Activated CD8-positive, alpha-beta memory T cell treated with anti-CD3 and anti-CD28 coated beads, Interleukin-2, amount 50 U/mL, for 4 hours (primary cell): ENCODE data around the gene TBC1D14.
"Not testable (repeated sequence)": the region's sequence is repeated elsewhere in the genome, so short reads cannot be mapped to it uniquely, and the experiment has no call there.

Experiments
- DNase-seq: peaks from one replicate; pipeline ENCODE4 v3.0.0-alpha.2; 2020

The TBC1D14 gene

DNA sequence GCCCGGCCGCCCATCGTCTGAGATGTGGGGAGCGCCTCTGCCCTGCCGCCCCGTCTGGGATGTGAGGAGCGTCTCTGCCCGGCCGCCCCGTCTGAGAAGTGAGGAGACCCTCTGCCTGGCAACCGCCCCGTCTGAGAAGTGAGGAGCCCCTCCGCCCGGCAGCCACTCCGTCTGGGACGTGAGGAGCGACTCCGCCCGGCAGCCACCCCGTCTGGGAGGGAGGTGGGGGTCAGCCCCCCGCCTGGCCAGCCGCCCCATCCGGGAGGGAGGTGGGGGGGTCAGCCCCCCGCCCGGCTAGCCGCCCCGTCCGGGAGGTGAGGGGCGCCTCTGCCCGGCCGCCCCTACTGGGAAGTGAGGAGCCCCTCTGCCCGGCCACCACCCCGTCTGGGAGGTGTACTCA, 68.2 kb downstream of the TBC1D14 start:
- not testable (repeated sequence) for DNase-seq

DNA sequence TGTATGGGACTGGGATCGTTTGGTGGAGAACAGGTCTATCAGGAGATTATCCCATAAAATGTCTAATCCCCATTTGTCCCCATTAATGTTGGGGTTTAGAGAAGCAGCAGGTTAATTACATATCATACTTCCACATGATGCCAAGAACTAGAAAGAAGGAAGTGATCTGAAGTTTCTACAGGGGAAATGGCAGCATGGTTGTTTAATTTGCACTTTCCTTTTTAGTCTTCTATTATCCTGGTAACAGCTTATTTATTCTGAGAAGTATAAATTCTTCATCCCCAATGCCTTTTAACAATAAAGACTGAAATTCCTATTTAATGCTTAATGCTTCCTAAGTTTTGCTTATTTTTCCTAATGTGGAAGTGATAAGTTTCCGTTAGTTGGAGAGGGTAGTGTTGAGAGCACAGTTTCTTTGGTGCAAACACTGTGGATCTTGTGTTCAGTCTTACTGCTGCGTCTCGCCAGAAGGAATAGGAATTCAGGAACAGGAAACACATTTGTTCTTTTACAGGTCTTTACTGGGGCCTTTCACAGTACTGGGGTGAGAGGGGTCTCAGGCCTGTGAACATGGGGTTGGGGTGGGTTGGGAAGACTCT, 74.0 kb downstream of the TBC1D14 start:
- no peak for DNase-seq

DNA sequence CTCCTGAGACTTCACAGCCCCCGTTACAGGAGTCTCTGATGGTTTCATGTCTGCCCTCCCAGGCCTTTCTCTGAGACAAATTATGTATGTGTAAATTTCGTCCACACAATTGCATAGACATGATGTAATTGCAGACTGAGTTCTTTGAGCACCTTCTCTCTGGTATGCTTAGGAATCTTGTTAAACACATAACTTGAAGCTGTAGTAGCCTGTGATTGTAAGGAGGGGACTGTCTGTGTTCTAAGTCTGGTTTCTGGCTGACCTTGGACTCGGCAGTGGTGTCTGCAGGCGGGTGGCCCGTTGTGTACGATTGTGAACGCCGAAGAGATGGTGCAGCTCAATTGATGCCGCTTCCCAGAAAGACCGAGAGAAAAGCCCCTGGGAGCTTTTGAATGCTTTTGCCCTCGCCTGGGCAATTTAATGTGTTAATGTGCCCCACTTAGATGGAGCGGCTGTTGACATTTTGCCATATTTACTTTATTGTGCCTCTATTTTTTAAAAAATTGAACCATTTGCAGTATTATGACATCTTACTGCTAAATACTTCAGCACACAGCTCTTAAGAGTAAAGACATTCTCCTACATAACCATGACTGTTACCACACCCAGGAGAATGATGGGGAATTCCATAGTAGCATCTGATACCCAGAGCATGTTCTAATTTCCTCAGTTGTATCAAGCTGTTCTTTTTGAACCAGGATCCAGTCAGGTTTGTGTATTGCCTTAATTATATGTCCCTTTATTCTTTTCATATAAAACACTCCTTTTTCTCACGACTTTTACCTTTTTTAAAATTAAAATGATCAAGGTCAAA, 75.2 kb downstream of the TBC1D14 start:
- no peak for DNase-seq

DNA sequence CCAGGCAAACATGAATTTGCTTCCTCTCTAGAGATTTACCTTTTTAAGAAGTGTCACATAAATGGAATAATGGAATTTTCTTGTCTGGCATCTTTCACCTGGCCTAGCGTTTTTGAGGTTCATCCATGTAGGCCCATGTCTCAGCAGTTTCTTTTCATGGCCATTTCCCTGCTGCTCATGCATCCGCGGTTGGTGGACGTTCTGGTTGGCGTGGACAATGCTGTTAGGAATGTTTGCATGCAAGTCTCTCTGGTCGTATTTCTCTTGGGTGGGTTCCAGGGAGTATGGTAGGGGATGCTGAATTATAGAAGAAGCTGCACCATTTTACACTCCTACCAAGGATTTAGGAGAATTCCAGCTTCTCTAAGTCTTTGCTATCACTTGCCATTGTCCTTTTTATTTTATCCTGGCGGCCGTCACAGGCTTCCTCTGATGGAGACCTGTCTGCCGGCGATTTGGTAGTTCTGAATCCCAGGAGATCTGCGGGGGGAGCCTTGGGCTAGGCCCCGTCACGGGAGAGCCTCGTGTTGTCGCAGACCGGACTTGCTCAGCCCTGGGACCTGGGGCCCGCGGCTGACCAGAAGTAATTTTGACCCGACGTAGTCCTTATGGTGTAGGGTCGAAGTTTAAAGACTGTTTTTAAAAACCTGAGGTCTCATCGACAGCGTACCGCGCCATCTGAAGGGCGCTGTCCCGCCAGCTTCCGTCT, 76.6 kb downstream of the TBC1D14 start:
- DNase-seq = no peak

DNA sequence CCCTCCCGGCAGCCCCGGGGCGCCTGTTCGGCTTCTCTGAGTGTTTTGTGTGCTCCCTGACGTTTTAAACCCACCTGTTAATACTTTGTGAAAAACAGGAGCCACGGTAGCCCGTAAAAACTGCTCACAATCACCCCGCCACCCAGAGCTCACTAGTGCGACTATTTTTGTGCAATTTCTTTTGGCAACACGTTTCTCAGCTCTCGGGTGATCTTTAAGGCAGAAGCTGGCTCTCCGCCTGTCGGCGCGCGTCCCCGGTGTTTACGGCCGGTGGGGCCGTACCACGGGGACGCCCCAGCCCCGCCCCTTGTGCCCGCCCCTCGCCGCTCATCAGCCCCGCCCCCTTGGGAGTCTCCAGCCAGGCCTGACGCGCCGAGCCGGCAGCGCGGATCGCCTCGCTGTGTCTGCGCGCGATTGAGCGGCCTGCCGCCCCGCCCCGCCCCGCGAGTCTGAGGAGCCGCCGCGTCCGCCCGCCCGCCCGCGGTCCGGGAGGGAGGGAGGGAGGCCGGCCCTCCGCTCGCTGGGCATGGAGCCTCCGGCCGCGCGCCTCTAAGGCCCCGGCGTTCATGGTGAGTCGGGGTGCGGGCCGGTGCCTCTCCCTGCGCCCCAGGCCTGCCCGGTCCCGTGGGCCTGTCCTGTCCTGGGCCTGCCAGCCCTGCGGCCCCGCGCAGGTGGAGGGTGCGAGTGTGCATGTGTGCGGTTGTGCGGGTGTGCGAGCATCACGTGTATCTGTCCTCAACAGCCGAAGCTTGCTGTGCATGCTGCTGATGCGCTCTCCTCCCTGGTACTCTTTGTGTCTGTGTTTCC, 77.4 kb downstream of the TBC1D14 start:
- DNase-seq = peak; percentile 92

DNA sequence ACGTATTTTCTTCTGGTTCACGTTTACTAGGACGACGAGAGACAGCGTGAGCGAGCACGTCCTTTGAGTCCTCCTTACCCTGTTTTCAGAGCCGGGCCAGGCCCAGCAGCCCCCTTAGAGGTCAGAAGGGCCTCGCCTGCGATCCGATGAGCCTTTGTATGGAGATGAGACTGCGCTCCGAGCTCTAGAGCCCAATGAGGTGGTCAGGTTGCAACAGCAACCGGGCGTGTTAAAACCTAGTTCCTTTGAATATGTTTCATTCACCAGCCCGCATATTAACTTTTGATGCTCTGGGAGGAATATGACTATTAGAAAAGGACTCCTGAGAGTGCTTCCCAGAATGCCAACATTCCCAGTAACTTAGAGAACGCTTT, 77.9 kb downstream of the TBC1D14 start:
- DNase-seq = no peak

DNA sequence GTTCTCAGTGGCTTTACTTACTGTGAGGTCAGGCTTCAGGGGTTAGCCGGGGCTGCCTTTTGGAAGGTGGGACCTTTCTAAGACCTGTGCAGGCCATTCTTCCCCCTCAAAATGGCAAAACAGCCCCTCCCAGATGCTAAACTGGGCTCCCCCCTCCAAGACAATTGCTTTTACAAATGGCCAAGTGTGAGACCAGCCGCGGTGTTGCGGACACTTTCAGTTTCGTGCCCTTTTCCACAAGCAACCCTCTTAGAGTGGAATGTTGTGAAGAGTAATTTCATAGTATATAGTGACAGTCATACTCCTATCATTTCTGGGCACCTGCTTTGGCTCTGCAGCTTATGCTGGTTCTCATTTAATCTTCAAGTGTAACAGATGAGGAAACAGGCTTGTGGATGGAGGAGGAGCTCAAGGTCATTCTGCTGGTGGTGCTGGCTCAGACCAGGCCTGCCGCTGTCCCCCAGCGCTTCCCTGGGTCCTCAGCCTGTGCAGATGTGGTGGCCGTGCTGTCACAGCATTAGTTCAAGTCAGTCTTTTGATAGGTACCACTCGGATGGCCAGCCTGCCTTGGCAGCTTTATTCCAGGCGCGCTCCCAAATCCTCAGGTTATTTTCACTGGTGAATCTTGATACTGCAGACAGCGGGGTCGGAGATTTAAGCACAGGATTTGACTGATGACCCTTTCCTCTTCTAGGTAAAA, 78.5 kb downstream of the TBC1D14 start:
- no peak for DNase-seq

DNA sequence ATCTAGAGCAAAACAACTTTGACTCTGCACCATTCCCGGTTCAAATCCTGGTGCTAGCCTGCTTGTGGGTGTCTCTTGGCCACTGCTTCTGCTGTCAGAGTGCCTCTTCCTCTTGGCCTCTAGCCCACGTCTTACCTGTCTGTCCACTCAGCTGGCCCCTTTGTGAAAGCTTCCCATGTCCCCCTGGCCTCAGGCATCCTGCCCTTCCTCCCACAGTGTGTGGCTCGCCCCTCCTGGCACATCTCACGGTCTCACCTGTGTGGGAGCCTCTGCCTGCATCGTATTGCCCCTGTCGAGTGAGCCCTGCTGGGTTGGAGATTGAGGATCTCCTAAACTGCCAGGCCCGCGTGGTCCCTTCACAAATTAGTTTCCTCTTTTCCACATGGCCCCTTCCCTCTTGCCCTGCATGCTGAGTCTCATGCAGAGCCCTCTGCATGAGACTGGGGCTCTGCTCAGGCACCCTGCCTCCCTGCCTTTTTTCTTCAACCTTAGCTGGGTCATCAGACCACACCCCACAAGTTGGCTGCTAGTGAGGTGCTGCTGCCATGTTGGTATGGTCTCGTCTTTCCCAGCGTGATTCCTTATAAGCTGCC, 79.8 kb downstream of the TBC1D14 start:
- DNase-seq = no peak

DNA sequence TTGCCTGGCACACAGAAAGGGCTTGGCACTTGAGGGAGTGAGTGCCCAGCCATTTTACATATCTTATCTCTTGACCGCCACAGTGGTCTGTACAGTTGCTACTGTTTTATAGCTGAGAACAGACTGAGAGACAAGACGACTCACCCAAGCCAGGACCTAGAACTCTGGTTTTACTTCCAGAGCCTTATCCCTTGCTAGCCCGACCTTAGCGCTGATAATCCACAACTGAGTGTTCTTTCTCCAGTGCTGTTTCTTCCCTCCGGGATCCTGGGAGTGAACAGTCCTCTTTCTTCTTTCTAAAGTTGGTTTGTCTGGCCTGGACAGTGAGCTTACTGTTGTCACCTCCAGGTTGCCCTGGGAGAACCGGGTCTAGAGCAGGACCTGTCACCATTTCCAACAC, 81.0 kb downstream of the TBC1D14 start:
- DNase-seq = no peak

DNA sequence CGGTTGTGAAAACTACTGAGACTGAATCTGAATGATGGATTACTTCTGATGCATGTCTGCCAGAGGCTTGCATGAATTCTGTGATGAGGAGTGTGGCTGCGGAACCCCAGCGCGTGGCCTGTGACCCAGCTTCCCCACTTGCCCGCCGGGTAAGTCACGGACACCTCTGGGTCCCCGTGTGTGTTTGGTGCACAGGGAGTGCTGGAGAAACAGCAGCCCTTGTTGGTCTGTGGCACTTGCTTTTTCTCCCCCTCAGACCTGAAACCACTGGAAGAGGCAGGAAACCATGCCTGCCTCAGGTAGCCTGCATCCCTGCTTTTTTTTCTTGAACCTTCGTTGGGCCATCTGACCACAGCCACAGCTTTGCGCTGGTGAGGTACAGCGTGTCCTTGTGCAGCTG, 81.6 kb downstream of the TBC1D14 start:
- no peak for DNase-seq

DNA sequence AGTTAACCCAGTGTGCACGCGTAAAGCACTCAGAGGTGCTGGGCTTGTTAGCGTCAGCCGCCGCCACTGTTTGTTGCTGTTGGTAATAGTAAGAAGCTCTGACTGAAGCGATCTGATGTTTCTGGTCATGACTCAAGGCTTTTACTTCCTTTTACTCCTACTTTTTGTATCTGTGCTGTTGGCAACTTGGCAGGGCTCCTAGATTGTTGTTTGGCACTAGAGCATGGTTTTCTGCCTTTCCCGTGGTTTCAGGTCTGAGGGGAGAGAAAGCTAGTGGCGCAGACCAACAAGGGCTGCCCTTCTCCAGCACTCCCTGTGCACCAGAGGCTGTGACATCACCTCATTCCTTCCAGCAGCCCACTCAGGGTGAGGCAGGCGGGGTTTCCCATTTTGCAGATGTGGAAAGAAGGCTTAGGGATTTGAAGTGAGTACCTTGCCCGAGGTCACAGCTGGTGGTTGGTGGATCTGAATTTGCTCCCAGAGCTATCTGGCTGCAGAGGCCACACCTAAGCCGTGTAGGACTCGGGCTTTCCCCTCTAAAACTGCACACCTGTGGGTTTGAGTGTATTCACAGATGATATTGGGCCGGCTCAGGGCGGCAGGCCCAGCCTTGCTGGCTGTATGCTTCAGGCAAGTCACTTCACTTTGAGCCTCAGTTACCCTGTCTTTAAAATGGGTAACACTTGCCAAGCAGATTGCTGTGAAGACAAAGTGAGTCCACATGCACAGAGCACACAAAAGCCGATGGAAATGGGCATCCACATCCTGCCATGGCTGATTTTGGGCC, 82.3 kb downstream of the TBC1D14 start:
- no peak for DNase-seq

DNA sequence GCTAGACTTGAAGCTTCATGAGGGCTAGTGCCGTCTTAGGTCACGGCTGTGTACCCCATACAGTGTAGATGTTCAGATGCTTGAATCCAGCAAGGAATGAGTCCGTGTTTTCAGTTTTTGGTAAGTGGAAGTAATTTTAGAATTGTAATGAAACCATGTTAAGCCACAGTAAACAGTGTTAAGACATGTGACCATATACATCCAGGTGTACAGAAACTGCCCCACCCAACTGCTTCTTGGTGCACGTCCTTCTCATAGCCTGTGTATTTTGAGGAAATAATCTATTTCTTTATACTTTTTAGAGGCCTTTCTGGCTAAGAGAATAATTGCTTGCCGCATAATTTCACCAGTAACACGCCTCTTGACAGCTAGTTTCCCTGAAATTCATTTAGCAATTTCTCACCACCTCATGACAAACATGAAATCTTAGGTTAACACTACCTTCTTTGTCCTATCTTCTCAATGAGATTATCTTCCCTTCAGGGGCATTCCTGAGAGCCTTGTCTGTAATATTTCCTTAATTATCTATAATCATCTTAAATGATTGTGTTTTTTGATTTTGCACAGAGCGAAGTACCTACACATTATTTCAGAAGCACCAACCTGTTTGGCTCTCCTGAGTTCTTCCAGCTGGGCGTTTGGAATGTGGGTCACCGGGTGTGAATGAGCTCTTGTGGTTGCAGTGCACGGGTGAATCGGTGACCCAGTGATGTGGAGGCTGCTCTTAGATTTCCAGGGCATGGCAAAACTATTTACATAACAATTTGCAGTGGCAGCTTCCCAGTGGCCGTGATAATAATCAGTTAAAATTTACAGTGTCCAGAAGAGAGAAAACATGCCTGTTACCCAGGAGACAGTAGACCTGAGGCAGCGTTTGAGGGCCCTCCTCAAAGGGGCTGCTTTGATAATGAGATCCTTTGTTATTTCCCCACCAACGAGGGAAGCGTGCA, 83.4 kb downstream of the TBC1D14 start:
- no peak for DNase-seq

DNA sequence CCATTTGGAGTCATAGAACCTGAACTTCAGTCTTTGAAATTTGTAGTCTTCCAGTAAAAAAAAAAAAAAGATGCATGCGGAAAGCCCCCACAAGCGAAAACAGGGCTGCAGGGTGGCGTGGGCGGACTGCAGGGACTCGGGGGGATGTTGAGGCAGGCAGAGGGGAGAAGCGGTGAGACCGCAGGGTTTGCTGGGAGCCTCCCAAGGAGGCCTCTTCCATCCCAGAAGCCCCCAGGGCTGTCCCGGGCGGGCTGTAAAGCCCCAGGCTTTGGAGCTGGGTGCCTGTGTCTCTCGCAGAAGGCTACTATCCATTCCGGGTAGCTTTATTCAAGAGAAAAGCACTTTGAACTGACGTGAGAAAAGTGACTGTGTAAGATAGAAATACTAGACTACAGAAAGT, 86.9 kb downstream of the TBC1D14 start:
- DNase-seq = no peak

DNA sequence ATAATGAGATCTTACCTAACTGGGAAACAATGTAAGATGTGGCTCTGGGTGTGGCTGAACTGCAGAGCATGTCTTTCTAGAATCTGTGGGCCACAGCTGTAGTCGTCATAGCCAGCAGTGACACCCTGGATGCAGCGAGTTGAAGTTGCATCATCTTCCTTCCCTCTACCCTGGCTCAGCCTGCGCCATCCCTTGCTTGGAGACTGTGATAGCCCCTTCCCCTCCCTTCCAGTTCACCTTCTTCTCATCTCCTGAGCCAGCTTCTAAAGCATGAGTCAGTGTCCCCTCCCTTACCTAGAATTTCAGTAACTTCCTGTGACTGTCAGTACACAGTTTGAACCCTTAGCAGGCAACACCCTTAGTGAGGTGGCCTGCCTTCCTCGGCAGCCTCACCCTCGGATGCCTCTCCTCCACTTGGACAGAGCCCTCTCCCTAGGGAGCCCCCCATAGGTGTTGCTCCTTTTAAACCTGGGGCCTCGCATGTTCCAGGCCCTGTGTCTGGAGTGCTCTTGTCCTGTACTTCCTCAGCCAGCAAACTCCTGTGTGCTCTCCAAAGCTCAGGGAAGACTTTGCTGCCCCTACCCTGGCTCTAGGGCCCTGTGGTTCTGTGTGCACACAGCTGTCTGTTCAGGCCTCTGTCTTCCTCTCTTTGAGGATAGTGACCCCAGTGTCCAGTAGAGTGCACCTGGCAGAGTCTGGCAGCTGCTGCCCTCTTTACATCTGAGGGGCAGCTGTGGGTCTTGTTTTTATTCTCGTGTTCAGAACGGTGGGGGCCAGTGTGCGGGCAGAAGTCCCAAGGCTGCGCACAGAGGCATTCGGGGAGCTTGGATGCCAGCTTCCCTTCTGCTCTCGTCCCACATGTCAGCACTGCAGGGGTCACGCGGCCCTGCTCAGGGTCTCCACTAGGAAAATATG, 89.8 kb downstream of the TBC1D14 start:
- no peak for DNase-seq

DNA sequence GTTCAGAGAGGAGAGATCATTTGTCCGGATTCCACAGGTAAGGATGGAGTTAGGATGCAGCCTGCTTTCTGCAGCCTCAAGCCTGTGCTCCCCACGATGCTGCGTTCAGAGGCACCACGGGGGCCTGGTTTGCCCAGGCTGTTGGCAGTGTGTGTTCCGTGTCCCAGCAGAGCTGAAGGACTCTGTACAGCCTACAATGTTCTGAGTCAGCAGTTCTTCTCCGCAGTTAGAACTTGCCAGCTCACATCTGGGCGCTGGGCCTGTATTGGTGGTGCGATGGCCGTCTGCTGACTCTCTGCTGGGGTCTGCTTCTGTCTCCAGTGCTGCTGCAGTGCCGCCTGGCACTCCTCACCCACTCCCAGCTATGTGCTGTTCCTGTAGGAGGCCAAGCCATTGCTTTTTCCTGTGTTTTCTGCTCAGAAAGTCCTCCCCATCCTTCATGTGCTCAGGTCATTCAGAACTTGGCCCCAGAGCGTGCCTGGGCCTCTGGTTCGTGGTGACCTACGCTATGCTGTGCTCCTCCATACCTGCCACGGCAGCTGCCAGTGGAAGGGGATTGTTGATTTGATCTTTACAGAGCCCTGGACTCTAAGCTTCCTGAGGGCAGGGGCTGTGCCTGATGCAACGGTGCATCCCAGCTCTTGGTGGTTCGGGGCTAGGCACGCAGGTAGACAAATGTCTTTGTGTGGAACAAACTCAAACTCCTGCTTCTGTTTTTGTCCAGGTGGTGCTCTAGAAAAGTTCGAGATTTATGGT, 91.0 kb downstream of the TBC1D14 start:
- DNase-seq = no peak

DNA sequence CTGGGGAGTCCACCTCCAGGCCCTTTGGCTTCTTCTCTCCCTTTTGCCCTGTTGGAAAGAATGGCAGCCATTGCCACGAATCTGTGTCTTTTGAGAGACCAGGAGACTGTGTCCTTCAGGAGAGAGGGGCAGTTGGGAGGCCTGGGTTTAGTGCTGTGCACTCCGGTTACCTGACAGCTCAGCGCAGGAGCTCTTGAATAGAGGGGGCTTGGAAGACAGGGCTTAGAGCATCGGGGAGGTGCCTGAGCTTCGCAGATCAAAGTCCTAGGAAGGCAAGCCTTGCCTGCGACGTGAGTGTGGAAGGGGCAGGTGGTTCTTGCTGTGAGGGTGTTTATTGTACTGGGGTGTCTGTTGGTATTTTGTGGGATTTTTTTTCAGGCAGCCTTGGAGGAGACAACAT, 91.6 kb downstream of the TBC1D14 start:
- DNase-seq = no peak

DNA sequence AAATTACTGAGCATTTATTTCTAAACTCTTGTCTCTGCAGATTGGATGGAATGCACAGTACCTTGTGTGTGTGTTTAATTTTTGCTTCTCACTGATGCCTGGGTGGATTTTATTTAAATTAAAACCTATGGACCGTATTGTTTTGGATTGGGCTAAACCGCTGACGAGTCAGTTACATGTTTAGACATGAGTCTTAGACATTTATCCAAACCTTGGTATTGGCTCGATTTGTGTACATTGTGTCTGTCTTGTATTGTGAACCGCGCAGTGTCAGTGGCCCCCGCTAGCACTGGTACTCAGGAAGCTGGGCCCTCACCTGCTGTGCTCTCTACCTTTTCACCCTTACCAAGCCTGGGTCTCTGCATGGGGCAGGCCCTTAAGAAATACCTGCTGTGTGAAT, 92.7 kb downstream of the TBC1D14 start:
- no peak for DNase-seq

DNA sequence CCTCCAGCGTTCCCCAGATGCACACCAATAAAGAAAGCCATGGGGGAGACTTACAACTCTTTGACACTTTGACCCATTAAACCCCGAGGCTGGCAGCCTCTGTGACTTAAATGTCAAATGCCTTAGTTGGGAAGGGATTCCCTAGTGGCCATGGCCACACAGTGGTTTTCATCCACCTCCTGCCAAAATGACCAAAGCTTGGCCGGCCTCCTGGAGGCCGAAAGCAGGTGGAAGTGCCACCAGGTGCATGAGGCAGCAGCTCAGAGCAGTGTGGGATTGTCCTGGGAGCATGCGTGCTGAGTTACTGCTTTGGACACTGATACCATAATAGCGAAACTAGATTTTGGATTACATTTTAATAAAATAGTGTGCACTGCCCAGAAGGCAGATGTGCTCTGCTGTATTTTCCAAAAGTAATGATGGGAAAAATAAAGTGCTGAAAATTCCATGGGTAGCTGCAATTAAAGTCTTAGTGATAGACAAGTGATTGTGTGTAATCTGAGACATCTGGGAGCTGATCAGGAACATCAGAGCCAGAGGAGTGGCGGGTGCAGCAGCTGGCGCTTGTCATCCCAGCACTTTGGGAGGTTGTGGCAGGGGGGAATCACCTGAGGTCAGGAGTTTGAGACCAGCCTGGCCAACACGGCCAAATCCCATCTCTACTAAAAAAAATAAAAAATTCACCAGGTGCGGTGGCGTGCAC, 93.7 kb downstream of the TBC1D14 start:
- DNase-seq = no peak
